NCI-H1436 (cell line): ENCODE results near the gene NID2.

ENCODE experiments used
- DNase-seq: peaks from one replicate; lab custom pipeline; 2025; lab: John Stamatoyannopoulos, UW

The NID2 gene

GRCh38 chr14:52079239-52079959 lies 10.5 kb upstream of the NID2 start:
- no peak for DNase-seq

- DNase-seq: no peak
Observed at GRCh38 chr14:52078721-52079120, 9.9 kb upstream of the NID2 start.

GRCh38 chr14:52078095-52078531 lies 9.3 kb upstream of the NID2 start:
- no peak for DNase-seq

GRCh38 chr14:52077256-52077979 lies 8.6 kb upstream of the NID2 start:
- DNase-seq: no peak

GRCh38 chr14:52076334-52076733 lies 7.5 kb upstream of the NID2 start:
- no peak for DNase-seq

GRCh38 chr14:52075371-52075770 lies 6.5 kb upstream of the NID2 start:
- DNase-seq: no peak

- no peak for DNase-seq
Observed at GRCh38 chr14:52073251-52073650, 4.4 kb upstream of the NID2 start.

GRCh38 chr14:52072266-52072780 lies 3.5 kb upstream of the NID2 start:
- DNase-seq: no peak

- no peak for DNase-seq
Observed at GRCh38 chr14:52071675-52072074, 2.8 kb upstream of the NID2 start.

GRCh38 chr14:52070051-52070431 lies 1.2 kb upstream of the NID2 start:
- DNase-seq: no peak

GRCh38 chr14:52069307-52070050 lies 620 bp upstream of the NID2 start:
- peak; percentile 3 for DNase-seq

GRCh38 chr14:52067873-52068614 lies 815 bp downstream of the NID2 start:
- no peak for DNase-seq

- no peak for DNase-seq
Observed at GRCh38 chr14:52064174-52064573, 4.7 kb downstream of the NID2 start.

- no peak for DNase-seq
Observed at GRCh38 chr14:52063052-52063462, 5.8 kb downstream of the NID2 start.

- no peak for DNase-seq
Observed at GRCh38 chr14:52061890-52062289, 7.0 kb downstream of the NID2 start.

- DNase-seq: no peak
Observed at GRCh38 chr14:52061390-52061789, 7.5 kb downstream of the NID2 start.

- DNase-seq: no peak
Observed at GRCh38 chr14:52060080-52060479, 8.8 kb downstream of the NID2 start.

GRCh38 chr14:52059649-52060048 lies 9.2 kb downstream of the NID2 start:
- no peak for DNase-seq

GRCh38 chr14:52058341-52058740 lies 10.5 kb downstream of the NID2 start:
- DNase-seq: no peak

- no peak for DNase-seq
Observed at GRCh38 chr14:52055167-52055566, 13.7 kb downstream of the NID2 start.

GRCh38 chr14:52054678-52055077 lies 14.2 kb downstream of the NID2 start:
- no peak for DNase-seq

- DNase-seq: no peak
Observed at GRCh38 chr14:52053044-52053443, 15.8 kb downstream of the NID2 start.
